IMR-90 (cell line): ENCODE data around the gene STAC. TPM values are rescaled to one million over a fixed set of nuclear protein-coding genes. Genes with fewer than 3 reads are reported as not detected.

Source experiments
- ATAC-seq: fragments of 200-7000 bp; cut with Tn5 transposase; 2 replicates; pipeline ENCODE4 v1.9.1; 2020; ENCODE audit warnings: low read depth, mild to moderate bottlenecking, moderate library complexity
- BruUV-seq: library from RNA; stranded (reverse); fragments of 400-500 nt; replicated peaks from 2 replicates; lab custom pipeline; 2021; lab: Mats Ljungman, UMichigan
- CTCF ChIA-PET: fragments of 300-600 bp; formaldehyde crosslinking; extraction: SDS; loops from one replicate; lab custom pipeline; 2021; ENCODE audit warnings: antibody characterized with exemption; lab: Yijun Ruan, JAX
- POLR2A ChIA-PET: fragments of 300-600 bp; sonication (Branson Sonifier 250); formaldehyde crosslinking; loops from one replicate; lab custom pipeline; 2022; ENCODE audit warnings: antibody characterized with exemption; ENCODE audit not compliant: unreplicated experiment; lab: Charles Lee
- DNase-seq: peaks from one replicate; pipeline ENCODE4 v3.0.0; 2013
- H2AFZ ChIP-seq: replicated peaks from 2 replicates; pipeline ENCODE3; 2013; ENCODE audit warnings: low read length, mild to moderate bottlenecking; ENCODE audit not compliant: poor library complexity
- H2AK5ac ChIP-seq: 2 replicates; pipeline ENCODE4 v1.6.1; 2013; ENCODE audit warnings: low read depth, low read length, inconsistent platforms
- H2AK9ac ChIP-seq: replicated peaks from 2 replicates; pipeline ENCODE3; 2013; ENCODE audit warnings: mild to moderate bottlenecking, low read depth, low read length, moderate library complexity; ENCODE audit not compliant: poor library complexity
- H2BK120ac ChIP-seq: 2 replicates; pipeline ENCODE4 v1.6.1; 2013; ENCODE audit warnings: low read depth, low read length, inconsistent platforms
- H2BK15ac ChIP-seq: 3 replicates; pipeline ENCODE4 v1.6.1; 2013; ENCODE audit warnings: low read depth, low read length, inconsistent platforms
- H2BK20ac ChIP-seq: 2 replicates; pipeline ENCODE4 v1.6.1; 2013; ENCODE audit warnings: low read depth, mild to moderate bottlenecking, inconsistent platforms, low read length, moderate library complexity
- H2BK5ac ChIP-seq: 2 replicates; pipeline ENCODE4 v1.6.1; 2013; ENCODE audit warnings: mild to moderate bottlenecking, low read depth, low read length, inconsistent platforms; ENCODE audit not compliant: poor library complexity, severe bottlenecking
- H3K14ac ChIP-seq: replicated peaks from 2 replicates; pipeline ENCODE4 v1.6.1; 2013; ENCODE audit warnings: low read depth, low read length, inconsistent platforms
- H3K18ac ChIP-seq: 2 replicates; pipeline ENCODE4 v1.6.1; 2013; ENCODE audit warnings: low read depth, low read length, control low read depth
- H3K23ac ChIP-seq: 2 replicates; pipeline ENCODE4 v1.6.1; 2013; ENCODE audit warnings: low read depth, low read length, inconsistent platforms
- H3K27ac ChIP-seq: 2 replicates; pipeline ENCODE4 v1.5.1; 2013; ENCODE audit warnings: mild to moderate bottlenecking, control low read depth, low read length; ENCODE audit not compliant: insufficient read depth
- H3K27me3 ChIP-seq: 2 replicates; pipeline ENCODE4 v1.6.1; 2013; ENCODE audit warnings: low read length; ENCODE audit not compliant: control insufficient read depth, insufficient read depth
- H3K36me3 ChIP-seq: 2 replicates; pipeline ENCODE4 v1.6.1; 2013; ENCODE audit warnings: low read length, mixed read lengths; ENCODE audit not compliant: control insufficient read depth, insufficient read depth
- H3K4ac ChIP-seq: 2 replicates; pipeline ENCODE4 v1.6.1; 2013; ENCODE audit warnings: low read depth, low read length, inconsistent platforms
- H3K4me1 ChIP-seq: 2 replicates; pipeline ENCODE4 v1.6.1; 2013; ENCODE audit warnings: low read length, mixed read lengths; ENCODE audit not compliant: control insufficient read depth, insufficient read depth
- H3K4me2 ChIP-seq: 2 replicates; pipeline ENCODE4 v1.6.1; 2013; ENCODE audit warnings: low read depth, mild to moderate bottlenecking, control low read depth, low read length, moderate library complexity
- H3K4me3 ChIP-seq: 2 replicates; pipeline ENCODE4 v1.5.1; 2013; ENCODE audit warnings: low read depth, mild to moderate bottlenecking, control low read depth, low read length, moderate library complexity; ENCODE audit not compliant: insufficient read depth
- H3K56ac ChIP-seq: 2 replicates; pipeline ENCODE4 v1.6.1; 2013; ENCODE audit warnings: low read length, inconsistent platforms; ENCODE audit not compliant: insufficient read depth; ENCODE audit errors: extremely low read depth
- H3K79me1 ChIP-seq, 2 experiments: 2 replicates each; pipeline ENCODE4 v1.6.1; 2013; ENCODE audit warnings: low read length in 2 of 2, inconsistent platforms in 1 of 2, low read depth in 1 of 2
- H3K9ac ChIP-seq: 2 replicates; pipeline ENCODE4 v1.6.1; 2013; ENCODE audit warnings: low read depth, low read length, control low read depth
- H3K9me1 ChIP-seq: 2 replicates; pipeline ENCODE4 v1.6.1; 2013; ENCODE audit warnings: low read length, inconsistent platforms; ENCODE audit not compliant: insufficient read depth
- H3K9me3 ChIP-seq: 2 replicates; pipeline ENCODE4 v1.6.1; 2013; ENCODE audit warnings: low read length; ENCODE audit not compliant: control insufficient read depth, insufficient read depth
- H4K20me1 ChIP-seq: 2 replicates; pipeline ENCODE4 v1.6.1; 2013; ENCODE audit warnings: low read length, inconsistent platforms; ENCODE audit not compliant: insufficient read depth
- H4K5ac ChIP-seq: 2 replicates; pipeline ENCODE4 v1.6.1; 2013; ENCODE audit warnings: mild to moderate bottlenecking, low read depth, low read length, control low read depth
- H4K8ac ChIP-seq, 2 experiments: 2 replicates each; pipeline ENCODE4 v1.6.1; 2013; ENCODE audit warnings: low read depth in 2 of 2, low read length in 2 of 2, control low read depth in 1 of 2, inconsistent platforms in 1 of 2
- H4K91ac ChIP-seq: 2 replicates; pipeline ENCODE4 v1.6.1; 2013; ENCODE audit warnings: low read depth, low read length, inconsistent platforms; ENCODE audit not compliant: insufficient read depth
- BHLHE40 ChIP-seq: fragments of 150-350 bp; IDR thresholded peaks from 2 replicates; pipeline ENCODE4 v1.6.1; 2016; ENCODE audit warnings: mild to moderate bottlenecking, low read depth, low read length
- CEBPB ChIP-seq: IDR thresholded peaks from 2 replicates; pipeline ENCODE4 v1.6.1; 2012; ENCODE audit warnings: low read depth, low read length, improper control_type of control experiment
- CHD1 ChIP-seq: IDR thresholded peaks from 2 replicates; pipeline ENCODE4 v1.6.1; 2012; ENCODE audit warnings: low read depth, low read length, improper control_type of control experiment
- FOS ChIP-seq: fragments of 150-350 bp; IDR thresholded peaks from 2 replicates; pipeline ENCODE4 v1.6.1; 2016; ENCODE audit warnings: low read depth, low read length
- MAZ ChIP-seq: IDR thresholded peaks from 2 replicates; pipeline ENCODE4 v1.6.1; 2012; ENCODE audit warnings: low read depth, mild to moderate bottlenecking, low read length, improper control_type of control experiment, moderate library complexity, borderline replicate concordance
- MXI1 ChIP-seq: IDR thresholded peaks from 2 replicates; pipeline ENCODE4 v1.6.1; 2012; ENCODE audit warnings: low read depth, mild to moderate bottlenecking, low read length, moderate library complexity, borderline replicate concordance
- NFE2L2 ChIP-seq: fragments of 150-350 bp; IDR thresholded peaks from 2 replicates; pipeline ENCODE4 v1.6.1; 2016; ENCODE audit warnings: low read depth, mild to moderate bottlenecking, low read length
- RAD21 ChIP-seq: IDR thresholded peaks from 2 replicates; pipeline ENCODE4 v1.6.1; 2012; ENCODE audit warnings: low read length, improper control_type of control experiment
- RFX5 ChIP-seq: IDR thresholded peaks from 2 replicates; pipeline ENCODE4 v1.8.0; 2012; ENCODE audit warnings: low read depth, mild to moderate bottlenecking, low read length, moderate library complexity
- WGBS, 2 experiments: methylation state at CpG; one replicate each; pipeline versions ENCODE4 v1.1.5 to v1.1.7; 2013; ENCODE audit warnings: missing lambda C conversion rate in 2 of 2; ENCODE audit not compliant: insufficient read length in 1 of 2; ENCODE audit errors: extremely low coverage in 2 of 2; 5-methylcytosine and 5-hydroxymethylcytosine counted together
- dilution Hi-C: fragments of 300-500 bp; cut with HindIII; formaldehyde crosslinking; loops from one replicate; pipeline ENCODE4 v1.14.3; 2018; ENCODE audit warnings: low sequenced_read_pairs; ENCODE audit not compliant: unreplicated experiment
- in situ Hi-C: fragments of 300-500 bp; cut with MboI; formaldehyde crosslinking; loops from 3 replicates; pipeline ENCODE4 v1.14.3; 2019; ENCODE audit warnings: low sequenced_read_pairs, inconsistent platforms, mixed read lengths
- intact Hi-C: fragments of 100-400 bp; cut with micrococcal nuclease; formaldehyde crosslinking; loops from 2 replicates; pipeline ENCODE4 v1.10.0; 2022
- polyA plus RNA-seq, 3 experiments: library from polyadenylated mRNA; depleted of rRNA; stranded (reverse); fragments of >200 nt; gene quantifications; 2 replicates each; pipeline ENCODE4 v1.2.3, GENCODE V29; 2012; ENCODE audit warnings: low replicate concordance in 1 of 3
- total RNA-seq: library from RNA; depleted of rRNA; stranded (reverse); fragments of >200 nt; gene quantifications from 2 replicates; pipeline ENCODE4 v1.2.3, GENCODE V29; 2012
- TF ChIP-seq, protein P1 (sequence below): fragments of 150-350 bp; IDR thresholded peaks from 2 replicates; pipeline ENCODE4 v1.6.1; 2016; ENCODE audit warnings: low read depth, mild to moderate bottlenecking, low read length, moderate library complexity, borderline replicate concordance

The STAC gene
- total and polyA plus RNA-seq, 2 of the 4 experiments (the other 2 are of a cell fraction), result 0.19 to 0.36 TPM

DNA sequence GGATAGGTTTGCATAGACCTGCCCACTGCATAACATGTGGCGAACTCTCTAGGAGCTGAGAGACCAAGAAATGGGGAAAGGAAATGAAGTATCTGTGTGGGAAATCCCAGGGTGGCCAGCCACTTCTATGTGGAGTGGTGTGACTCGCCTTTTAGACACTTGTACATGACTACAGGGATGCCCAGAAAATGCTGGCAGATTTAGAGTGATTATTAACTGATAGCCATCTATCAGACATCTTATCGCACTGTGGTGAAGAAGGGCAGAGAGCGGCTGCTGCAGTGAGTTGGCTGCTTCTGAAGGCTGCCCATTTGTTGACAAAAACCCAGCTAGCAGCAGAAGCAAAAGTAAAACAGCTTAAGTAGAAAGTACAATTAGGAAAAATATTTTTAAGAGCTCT, 18.1 kb upstream of the STAC start:
- H3K9me3 ChIP-seq, result no peaks in the 10 kb centered on the region
- no peak overlapping the region for H2AFZ ChIP-seq
- no peak overlapping the region for H3K4ac ChIP-seq
- no peaks in the 10 kb centered on the region for H3K9me1 ChIP-seq
- no peak overlapping the region for H3K4me2 ChIP-seq
- no peak overlapping the region for H3K23ac ChIP-seq
- H3K14ac ChIP-seq, result no peak overlapping the region
- no peaks in the 10 kb centered on the region for H4K20me1 ChIP-seq
- H3K79me1 ChIP-seq, result no peaks in the 10 kb centered on the region
- ATAC-seq (no peak), DNase-seq (no peak)
- H3K56ac ChIP-seq, result no peak overlapping the region
- H3K4me3 ChIP-seq, result no peak overlapping the region
- ChIA-PET POLR2A (no interaction called here), CTCF (no interaction called here)
- H2BK120ac ChIP-seq, result no peak overlapping the region
- no peaks in the 10 kb centered on the region for H3K27me3 ChIP-seq
- no peak overlapping the region for H2BK5ac ChIP-seq
- no peak overlapping the region for H3K27ac ChIP-seq
- H2AK5ac ChIP-seq, result no peak overlapping the region
- H3K36me3 ChIP-seq, result no peaks in the 10 kb centered on the region
- no peaks in the 10 kb centered on the region for H3K4me1 ChIP-seq
- H2AK9ac ChIP-seq, result no peak overlapping the region
- intact Hi-C loops, result no loop called here
- BruUV-seq, result no TSS peak
- H3K18ac ChIP-seq, result no peak overlapping the region
- H3K9ac ChIP-seq, result no peak overlapping the region
- TF ChIP-seq FOS (no peak), CEBPB (no peak), CHD1 (no peak), MXI1 (no peak), NFE2L2 (no peak), RAD21 (no peak), MAZ (no peak), BHLHE40 (no peak), RFX5 (no peak)
- TF ChIP-seq, protein P1, sequence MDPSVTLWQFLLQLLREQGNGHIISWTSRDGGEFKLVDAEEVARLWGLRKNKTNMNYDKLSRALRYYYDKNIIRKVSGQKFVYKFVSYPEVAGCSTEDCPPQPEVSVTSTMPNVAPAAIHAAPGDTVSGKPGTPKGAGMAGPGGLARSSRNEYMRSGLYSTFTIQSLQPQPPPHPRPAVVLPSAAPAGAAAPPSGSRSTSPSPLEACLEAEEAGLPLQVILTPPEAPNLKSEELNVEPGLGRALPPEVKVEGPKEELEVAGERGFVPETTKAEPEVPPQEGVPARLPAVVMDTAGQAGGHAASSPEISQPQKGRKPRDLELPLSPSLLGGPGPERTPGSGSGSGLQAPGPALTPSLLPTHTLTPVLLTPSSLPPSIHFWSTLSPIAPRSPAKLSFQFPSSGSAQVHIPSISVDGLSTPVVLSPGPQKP, result no peak
- H4K5ac ChIP-seq, result no peak overlapping the region
- dilution Hi-C loops, result no loop called here
- H4K8ac ChIP-seq, result no peak overlapping the region
- no peak overlapping the region for H2BK20ac ChIP-seq
- in situ Hi-C loops, result no loop called here
- no CpG with 5 or more reads among the region's 4 CpGs for WGBS, 2 experiments
- H2BK15ac ChIP-seq, result no peak overlapping the region
- no peak overlapping the region for H4K91ac ChIP-seq
